ENCODE measurements around the gene RIC1.
A peak's percentile ranks its signal among the peaks of the same experiment; 100 is the strongest.
"Not testable (repeated sequence)": the region's sequence is repeated elsewhere in the genome, so short reads cannot be mapped to it uniquely, and the experiment has no call there.

The RIC1 gene

DNA sequence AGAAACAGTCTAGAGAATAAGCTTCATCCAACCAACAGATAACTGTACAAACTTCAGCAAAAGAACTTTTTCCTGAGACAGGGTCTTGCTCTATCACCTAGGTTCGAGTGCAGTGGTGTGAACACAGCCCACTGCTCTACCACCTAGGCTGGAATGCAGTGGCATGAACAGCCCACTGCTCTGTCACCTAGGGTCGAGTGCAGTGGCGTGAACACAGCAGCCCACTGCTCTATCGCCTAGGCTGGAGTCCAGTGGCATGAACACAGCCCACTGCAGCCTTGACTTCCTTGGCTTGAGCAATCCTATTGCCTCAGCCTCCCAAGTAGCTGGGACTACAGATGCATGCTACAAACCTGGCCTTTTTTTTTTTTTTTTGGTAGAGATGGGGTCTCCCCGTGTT lies 160.6 kb downstream of the RIC1 start:
- no peak for FAIRE-seq

DNA sequence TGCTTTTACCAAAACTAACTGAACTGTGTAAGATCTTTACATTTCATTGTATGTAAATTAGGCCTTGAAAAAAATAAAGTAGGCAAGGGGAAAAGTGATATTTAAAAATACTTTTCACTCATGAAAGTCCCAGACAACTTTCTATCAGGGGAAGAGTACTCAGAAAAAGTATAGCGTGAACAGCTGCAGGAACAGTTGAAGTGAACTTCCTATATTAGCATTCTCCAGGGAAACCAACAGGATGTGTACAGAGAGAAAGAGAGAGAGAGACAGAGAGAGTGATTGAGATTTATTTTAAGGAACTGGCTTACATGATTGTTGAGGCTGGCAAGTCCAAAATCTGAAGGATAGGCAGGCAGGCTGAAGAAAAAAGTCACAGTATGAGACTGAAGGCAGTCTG lies 162.0 kb downstream of the RIC1 start:
- FAIRE-seq, result no peak

DNA sequence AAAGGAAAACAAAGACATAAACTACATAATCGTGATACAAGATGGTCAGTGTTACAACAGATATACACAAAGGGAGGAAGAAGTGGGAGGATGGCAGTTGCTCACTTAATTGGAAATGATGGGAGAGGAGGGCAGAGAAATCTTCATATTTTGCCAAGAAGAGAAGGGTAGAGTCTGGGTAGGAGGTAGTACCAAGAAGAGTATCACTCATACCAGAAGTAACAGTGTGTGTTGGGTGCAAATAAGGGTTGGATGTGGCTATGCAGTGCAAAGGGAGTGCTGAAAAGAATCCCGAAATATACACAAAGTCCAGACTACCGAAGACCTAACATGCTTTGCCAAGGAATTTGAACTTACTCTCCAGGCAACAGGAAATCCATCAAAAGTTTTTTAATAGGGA lies 163.0 kb downstream of the RIC1 start:
- no peak for FAIRE-seq

GRCh38 chr9:5793812-5794211 lies 164.9 kb downstream of the RIC1 start:
- FAIRE-seq, result no peak

DNA sequence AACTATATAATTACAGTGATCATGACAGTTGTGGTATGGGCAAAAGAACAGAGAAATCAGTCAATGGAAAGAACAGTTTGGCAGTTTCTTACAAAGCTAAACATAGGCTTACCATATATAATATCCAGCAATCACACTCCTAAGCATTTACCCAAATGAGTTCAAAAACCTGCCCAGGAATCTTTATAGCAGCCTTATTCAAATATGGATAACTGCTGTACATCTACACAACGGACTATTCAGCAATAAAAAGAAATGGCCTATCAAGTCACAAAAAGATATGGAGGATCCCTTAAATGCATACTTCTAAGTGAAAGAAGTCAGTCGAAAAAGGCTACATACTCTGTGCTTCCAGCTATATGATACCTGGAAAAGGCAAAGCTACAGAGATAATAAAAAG lies 167.4 kb downstream of the RIC1 start:
- FAIRE-seq, result no peak

- FAIRE-seq, result no peak
Observed at GRCh38 chr9:5798581-5798980, 169.7 kb downstream of the RIC1 start.

- peak; percentile 50 for FAIRE-seq
Observed at GRCh38 chr9:5799314-5799713, 170.4 kb downstream of the RIC1 start.

DNA sequence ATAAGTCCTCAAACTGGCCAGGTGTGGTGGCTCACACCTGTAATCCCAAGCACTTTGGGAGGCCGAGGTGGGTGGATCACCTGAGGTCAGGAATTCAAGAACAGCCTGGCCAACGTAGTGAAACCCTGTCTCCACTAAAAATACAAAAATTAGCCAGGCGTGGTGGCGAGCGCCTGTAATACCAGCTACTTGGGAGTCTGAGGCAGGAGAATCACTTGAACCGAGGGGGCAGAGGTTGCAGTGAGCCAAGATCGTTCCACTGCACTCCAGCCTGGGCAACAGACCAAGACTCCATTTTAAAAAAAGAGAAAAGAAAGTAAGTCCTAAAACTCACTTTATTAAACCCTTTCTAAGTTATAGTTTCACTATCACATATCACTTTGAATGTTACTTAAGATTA lies 171.5 kb downstream of the RIC1 start:
- not testable (repeated sequence) for FAIRE-seq

DNA sequence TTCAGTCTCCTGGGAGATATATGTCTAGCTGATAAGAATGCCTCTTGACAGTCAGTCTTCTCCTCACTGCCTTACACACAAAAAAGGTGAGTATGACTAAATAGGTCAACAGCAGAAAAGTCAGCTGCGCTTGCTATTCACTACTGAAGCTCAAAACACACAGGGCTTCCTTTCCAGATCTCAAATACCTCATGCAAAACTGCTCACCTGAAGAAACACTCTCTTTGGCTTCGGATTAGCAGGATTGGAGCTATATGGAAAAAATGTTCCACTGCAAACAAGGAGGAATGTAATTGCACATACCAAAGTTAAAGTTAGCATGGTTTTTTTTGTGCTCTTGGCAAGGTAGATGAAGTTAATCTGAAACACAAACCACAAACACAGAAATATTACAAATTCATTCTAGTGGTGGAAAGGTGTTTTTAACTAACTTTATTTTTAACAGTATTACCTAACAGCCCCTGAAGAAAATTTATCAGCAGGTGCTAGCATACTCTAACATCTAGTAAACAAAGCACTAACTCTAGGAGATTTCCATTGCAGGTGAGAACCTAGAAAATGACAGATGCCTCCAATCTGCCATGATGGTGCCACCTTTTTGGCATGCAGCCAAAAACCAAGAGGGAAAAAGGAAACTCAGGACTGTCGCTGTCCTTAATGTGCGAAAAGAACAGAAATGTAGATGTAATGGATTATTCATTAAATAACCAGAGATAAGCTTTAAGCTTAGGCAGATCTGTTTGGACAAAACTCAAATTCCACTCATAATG lies 172.2 kb downstream of the RIC1 start:
- no peak for FAIRE-seq

DNA sequence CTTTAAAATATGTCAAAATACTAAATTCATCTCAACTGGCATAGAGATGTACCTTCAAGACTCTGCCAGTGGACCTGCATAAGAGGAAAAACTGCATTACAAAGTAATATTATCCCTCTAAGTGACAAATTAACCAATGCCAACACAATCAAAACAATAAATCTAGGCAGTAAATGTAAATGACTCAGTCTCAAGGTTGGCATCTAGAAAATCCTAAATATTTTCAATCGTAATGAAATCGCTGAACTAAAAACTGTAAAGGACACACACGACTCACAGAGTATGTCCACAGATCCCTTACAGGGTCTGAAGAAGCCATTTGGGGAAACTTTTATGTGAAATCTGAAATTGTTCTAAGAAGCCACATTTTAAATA lies 172.8 kb downstream of the RIC1 start:
- no peak for FAIRE-seq

GRCh38 chr9:5805478-5805877 lies 176.6 kb downstream of the RIC1 start:
- no peak for FAIRE-seq

DNA sequence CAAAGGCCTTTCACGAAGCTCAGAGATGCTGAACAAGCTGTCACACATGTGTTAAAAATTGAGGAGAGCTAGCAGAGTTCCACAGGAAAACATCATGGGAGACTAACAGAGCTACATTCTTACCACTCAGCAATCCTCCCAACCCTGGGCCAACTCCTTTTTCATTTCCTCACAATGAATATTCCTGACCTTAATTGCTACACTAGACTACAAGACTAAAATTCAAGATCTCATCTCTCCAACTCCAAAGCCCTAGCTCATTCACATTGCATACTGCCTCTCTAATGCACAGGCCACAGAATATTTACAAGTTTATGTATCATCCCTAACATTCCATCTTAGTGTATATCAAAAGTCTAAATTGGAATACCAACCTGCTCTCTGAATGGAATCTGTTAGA lies 182.8 kb downstream of the RIC1 start:
- no peak for FAIRE-seq

- FAIRE-seq, result no peak
Observed at GRCh38 chr9:5813824-5814223, 184.9 kb downstream of the RIC1 start.

GRCh38 chr9:5815461-5815860 lies 186.6 kb downstream of the RIC1 start:
- FAIRE-seq, result no peak

DNA sequence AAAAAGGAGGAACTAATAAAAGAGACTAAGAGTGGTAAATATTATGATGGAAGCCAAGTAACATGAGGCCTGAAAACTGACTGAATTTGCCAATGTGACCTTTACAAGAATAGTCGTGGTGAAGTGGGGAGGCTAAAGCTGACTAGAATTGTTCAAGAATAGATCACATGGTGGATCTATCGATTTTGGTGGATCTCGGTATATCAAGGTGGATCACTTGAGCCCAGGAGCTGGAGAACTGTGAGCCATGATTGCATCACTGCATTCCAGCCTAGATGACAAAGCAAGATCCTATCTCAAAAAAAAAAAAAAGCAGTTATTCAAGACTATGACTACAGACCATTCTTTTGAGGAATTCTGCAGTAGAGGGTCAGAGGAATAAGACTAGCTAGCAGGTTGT lies 189.0 kb downstream of the RIC1 start:
- no peak for FAIRE-seq

DNA sequence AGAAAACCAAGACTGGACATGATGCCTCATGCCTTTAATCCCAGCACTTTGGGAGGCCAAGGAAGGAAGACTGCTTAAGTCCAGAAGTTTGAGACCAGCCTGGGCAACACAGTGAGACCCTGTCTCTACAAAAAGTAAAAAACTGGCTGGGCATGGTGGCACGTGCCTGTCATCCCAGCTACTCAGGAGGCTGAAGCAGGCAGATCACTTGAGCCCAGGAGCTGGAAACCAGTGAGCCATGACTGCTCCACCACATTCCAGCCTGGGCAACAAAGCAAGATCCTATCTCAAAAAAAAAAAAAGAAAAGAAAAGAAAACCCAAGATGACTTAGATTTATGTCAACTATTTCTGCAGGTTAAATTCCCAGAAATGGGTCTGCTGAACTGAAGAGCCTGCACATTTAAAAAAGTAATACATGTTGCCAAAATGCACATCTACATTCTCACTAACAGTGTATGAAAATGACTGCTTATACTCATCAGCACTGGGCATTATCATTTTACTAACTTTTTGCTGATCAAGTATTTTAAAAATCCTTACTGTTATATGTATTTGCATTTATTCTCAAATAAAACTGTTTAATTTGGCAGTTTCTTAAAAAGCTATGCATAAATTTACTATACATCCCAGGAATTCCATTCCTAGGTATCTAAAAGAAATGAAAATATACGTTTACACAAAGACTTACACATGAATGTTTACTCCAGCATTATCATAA lies 189.7 kb downstream of the RIC1 start:
- no peak for FAIRE-seq

DNA sequence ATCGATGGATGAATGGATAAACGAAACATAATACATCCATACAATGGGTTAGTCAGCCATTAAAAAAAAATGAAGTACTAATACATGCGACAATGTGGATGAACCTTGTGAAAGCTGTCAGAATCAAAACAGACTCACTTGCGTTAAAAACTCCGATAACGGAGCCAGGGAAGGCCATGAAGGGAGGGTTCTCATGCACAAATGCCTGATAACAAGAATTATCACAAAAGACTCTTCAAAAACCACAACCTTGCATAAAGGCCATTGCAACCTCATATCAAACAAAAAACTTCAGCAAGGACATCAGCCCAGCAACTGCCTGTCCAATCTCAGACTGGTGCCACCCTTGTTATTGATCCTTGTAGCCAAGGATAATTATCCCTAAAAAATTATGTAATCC lies 190.3 kb downstream of the RIC1 start:
- no peak for FAIRE-seq

GRCh38 chr9:5820425-5820824 lies 191.5 kb downstream of the RIC1 start:
- FAIRE-seq, result no peak

- no peak for FAIRE-seq
Observed at GRCh38 chr9:5825223-5825622, 196.3 kb downstream of the RIC1 start.

Data from endometrium (tissue), 2 donors.